Caki2 (cell line): ENCODE measurements around the gene DGCR2. TPM values are rescaled to one million over a fixed set of nuclear protein-coding genes. Genes with fewer than 3 reads are reported as not detected.

Experiments
- DNase-seq: peaks from one replicate; pipeline ENCODE4 v3.0.0-alpha.2; 2015; ENCODE audit warnings: low read depth
- in situ Hi-C: cut with HindIII; loops from 2 replicates; pipeline ENCODE4 v1.10.0; 2016; ENCODE audit warnings: low sequenced_read_pairs, low pct_unique_long_range_greater_than_20kb, mixed read lengths
- total RNA-seq: library from RNA; depleted of rRNA; stranded (reverse); fragments of >200 nt; shearing (Covaris generic); gene quantifications from 2 replicates; pipeline ENCODE4 v1.2.3, GENCODE V29; 2014; ENCODE audit warnings: low replicate concordance

The DGCR2 gene
- total RNA-seq, 1 experiment from 2014 or later = 72.3 TPM

DNA sequence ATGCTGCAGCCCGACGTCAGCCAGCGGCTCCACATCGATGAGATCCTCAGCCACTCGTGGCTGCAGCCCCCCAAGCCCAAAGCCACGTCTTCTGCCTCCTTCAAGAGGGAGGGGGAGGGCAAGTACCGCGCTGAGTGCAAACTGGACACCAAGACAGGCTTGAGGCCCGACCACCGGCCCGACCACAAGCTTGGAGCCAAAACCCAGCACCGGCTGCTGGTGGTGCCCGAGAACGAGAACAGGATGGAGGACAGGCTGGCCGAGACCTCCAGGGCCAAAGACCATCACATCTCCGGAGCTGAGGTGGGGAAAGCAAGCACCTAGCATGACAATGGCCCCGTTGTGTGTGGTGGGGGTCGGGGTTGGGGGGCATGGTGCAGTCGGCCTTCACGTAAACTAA is 9.9 kb upstream of the DGCR2 start:
- in situ Hi-C loops = no loop called here
- DNase-seq = no peak

DNA sequence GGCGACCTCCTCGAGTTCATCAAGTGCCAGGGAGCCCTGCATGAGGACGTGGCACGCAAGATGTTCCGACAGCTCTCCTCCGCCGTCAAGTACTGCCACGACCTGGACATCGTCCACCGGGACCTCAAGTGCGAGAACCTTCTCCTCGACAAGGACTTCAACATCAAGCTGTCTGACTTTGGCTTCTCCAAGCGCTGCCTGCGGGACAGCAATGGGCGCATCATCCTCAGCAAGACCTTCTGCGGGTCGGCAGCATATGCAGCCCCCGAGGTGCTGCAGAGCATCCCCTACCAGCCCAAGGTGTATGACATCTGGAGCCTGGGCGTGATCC is 9.4 kb upstream of the DGCR2 start:
- in situ Hi-C loops = no loop called here
- no peak for DNase-seq

DNA sequence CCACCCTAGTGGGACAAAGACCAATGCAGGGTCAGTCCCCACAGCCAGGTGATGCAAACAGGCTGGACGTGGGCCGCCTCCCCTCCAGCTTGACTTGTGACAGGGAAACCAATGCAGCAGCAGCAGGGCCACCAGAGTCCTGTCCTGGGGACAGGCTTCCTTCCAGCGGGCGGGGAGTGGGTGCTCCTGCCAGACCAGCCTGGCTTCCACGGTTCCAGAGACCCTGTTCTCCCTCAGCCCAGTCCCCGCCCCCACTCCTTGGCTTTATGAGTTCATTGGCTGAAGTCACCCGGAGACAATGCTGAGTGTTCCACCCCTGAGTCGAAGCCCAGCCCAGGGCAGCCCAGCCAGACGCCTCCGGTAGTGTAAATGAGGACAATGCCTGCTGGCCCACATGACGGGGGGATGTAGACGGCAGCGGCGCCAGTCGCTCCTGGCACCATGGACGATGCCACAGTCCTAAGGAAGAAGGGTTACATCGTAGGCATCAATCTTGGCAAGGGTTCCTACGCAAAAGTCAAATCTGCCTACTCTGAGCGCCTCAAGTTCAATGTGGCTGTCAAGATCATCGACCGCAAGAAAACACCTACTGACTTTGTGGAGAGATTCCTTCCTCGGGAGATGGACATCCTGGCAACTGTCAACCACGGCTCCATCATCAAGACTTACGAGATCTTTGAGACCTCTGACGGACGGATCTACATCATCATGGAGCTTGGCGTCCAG is 8.9 kb upstream of the DGCR2 start, which contains the start of gene TSSK2:
Gene TSSK2 (plus strand): TSS at position 350 of the 726 bp plus-strand sequence. CDS start 92 bp downstream, at position 442.
- no peak for DNase-seq
- in situ Hi-C loops = no loop called here

DNA sequence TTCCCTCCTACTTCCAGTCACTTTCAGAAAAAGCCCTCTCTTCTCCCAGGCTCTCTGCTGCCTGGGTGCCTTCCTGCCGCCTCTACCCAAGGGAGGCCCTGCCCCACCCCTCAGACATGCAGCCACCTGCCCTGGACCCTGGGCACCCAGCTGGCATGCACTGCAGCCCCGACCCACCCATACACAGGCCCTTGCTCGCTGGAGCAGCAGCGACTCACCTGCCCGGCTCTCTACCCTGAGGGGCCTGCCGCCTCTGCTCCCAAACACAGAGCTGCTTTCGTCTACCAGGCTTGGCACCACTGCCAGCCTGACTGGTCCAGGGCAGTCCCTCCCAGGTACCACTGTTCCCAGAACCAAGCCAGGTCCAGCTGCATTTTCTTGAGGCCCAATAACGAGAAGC is 7.7 kb upstream of the DGCR2 start:
- in situ Hi-C loops = no loop called here
- DNase-seq = no peak

DNA sequence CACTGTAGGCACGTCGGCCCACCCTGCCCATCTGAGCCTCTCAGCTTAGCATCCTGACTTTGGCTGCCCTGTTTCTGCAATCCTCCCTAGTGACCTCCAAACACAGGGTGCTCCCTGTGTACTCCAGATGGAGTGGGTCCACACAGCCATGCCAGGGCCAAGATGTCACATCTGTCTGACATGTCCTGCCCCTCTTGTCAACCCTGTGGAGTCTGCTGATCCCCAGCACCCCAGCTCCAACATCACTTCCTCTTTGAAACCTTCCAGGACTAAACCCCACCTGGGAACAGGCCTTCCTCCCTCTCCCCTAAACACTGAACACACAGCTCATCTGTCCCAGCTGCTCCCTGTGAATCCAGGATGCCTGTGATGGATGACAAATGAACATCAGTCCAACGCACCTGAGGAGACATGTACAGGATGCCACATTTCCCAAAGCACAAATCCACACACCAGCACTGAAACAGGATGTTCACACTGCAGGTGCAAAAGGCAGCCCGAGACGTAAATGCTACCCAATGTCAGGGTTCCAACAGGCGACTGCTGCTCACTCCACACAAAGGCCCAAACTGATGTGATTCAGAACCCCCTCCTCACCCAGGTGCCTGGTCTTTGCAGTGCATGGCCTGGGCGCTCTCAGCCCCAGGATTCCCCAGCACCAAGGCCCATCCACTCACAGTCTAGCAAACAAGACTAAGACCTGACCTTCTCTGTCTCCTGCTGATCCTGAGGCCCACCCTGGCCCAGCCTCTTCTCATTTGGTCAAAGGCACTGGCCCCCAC is 6.9 kb upstream of the DGCR2 start:
- in situ Hi-C loops = no loop called here
- no peak for DNase-seq

DNA sequence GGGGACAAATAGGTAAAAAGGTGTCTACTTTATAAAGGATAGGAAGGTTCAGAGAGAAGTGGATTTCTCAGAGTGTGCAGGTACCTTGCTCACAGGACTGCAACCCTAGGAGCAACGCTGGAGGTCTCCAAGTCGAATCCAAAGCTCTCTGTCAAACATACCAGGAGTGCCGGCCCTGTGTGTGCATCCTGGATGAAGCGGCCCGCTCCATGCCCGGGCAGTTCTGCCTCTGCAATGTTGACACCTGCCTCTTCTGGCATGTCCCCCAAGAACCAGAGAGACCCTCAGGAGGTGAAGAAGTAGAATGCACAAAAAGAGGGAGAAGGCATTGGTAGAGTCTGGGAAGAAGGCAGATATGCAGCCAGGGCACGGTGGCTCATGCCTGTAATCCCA is 5.8 kb upstream of the DGCR2 start:
- no peak for DNase-seq
- in situ Hi-C loops = no loop called here

DNA sequence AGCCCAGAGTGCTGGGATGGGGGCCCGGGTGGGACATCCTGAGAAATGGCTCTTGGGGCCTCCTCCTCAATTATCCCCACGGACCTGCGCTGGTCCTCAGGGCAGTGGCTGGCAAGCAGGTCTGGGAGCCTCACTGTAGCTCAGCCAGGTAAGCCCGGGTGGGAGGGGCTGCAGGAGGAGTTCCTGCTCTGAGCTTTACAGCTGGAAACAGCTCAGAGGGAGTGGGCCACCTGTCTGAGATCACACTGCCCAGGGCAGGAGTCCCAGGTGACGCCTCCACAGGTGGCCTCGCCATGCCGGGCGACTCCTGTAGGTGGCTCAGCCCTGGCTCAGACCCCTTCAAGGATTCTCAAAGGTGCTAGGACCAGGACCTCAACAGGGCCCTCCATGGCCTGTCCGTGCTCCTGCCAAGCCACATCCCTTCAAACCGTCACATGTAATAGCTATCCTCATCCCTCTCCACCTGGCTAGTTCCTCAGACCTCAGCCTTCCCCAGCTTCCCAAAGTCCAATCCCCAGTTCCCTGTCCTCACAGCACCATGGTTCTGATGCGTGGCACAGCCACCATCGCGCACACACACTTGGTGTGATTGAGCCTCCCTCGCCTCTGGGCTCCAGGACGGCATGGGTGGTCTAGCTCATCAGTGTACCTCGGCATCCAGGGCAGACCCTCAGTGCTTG is 5.3 kb upstream of the DGCR2 start:
- in situ Hi-C loops = no loop called here
- no peak for DNase-seq

DNA sequence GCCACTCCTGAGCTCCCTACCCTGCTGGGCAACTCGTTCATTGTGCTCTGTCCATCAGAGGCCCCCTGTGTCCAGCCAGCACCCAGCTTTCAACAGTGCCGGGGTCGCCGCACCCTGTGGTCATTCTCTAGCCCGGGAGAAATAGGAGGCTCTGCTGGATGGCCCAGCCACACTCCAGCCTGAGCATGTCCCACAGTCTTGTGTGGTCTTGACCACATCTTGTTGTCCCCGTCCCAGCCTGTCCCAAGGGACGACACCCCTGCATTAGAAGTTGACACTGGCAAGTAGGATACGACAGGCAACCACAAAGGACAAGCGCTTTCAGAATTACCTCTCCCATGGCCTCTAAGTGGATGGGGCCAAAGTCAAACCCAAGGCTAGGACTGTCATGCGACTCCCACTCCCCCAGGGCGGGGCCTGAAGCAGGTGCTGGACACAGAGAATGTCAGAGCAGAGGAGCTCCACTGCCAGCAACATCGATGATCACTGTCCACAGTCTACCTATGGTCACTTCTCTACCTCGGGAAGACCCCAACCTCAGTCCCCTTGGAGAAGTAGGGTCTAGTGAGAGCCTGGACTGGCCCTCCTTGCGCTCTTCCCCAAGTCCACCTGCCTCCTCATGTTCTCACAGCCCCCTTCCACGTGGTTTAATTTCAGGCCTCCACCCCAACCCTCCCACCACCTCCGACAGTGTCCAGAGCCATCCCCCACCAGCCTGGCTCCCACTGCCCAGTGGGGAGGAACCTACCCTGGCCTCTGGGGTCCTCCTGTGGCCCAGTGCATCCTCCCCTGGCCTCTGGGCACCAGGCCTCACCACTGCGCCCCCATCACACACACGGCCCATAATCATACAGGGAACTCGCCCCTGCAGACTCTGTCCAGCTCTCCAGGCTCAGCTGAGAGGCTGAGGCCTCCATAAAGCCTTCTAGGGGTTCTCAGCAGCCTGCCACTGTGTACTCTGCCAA is 4.4 kb upstream of the DGCR2 start:
- no peak for DNase-seq
- in situ Hi-C loops = no loop called here

DNA sequence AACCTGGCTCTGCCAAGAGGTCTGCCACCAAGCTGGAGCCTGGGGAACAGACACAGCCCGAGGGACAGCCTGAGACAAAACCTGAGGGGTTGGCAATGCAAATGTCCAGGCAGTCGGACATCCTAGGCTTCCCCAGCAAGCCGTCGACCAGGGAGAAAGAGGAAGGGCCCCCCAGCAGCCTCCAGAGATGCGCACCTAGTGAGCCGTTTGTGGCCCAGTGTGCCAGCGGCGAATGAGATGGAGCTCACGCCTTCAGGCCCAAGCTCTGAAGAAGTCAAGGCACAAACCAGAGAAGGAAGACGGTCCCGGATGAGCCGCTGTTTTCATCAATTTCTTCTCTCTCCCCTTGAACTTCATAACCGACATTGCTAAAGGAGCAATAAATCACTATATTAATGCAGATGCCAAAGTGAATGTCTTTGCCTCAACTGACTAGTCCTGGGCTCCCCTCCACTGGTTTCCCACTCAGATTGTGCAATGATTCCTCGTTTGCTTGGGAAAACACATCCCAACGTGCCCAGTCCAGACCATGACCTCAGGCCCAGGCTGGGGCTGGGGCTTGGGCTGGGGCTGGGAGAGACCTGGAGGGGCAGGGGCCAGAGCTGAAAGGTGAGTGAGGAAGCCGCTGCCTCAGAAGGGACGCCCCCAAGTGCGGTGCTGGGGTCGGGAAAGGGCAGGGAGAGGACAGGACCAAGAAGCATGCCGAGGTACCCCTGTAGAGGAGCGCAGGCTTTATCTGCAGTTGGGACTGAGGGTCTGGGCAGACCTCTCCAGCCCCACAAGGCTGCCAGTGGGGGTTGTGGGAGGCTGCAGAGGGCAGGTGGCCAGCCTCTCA is 3.5 kb upstream of the DGCR2 start:
- in situ Hi-C loops = no loop called here
- DNase-seq = no peak

DNA sequence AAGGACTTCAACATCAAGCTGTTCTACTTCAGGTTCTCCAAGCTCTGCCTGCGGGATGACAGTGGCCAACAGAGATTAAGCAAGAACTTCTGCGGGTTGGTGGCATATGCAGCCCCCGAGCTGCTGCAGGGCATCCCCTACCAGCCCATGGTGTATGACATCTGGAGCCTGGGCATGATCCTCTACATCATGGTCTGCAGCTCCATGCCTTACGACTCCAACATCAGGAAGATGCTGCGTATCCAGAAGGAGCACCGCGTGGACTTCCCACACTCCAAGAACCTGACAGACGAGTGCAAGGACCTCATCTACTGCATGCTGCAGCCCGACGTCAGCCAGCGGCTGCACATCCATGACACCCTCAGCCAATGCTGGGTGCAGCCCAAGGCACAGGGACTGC is 2.8 kb upstream of the DGCR2 start:
- DNase-seq = no peak
- in situ Hi-C loops = no loop called here

DNA sequence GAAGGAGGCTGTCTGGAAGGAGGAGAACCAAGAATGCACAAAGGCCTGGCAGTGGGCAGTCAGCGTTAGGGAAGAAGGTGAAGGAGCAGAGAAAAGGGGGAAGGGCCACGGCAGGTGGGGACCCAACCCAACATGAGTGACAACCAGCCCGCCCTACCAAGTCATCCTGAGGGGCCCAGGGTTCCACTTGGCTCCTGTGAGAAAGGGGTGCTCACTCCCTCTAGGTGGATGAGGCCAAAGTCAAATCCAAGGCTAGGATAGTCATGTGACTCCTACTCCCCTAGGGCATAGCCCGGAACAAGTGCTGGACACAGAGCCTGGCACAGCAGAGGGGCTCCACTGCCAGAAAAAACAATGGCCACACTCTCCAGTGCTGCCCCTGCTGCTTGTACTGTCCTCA is 2.2 kb upstream of the DGCR2 start:
- in situ Hi-C loops = no loop called here
- DNase-seq = no peak

DNA sequence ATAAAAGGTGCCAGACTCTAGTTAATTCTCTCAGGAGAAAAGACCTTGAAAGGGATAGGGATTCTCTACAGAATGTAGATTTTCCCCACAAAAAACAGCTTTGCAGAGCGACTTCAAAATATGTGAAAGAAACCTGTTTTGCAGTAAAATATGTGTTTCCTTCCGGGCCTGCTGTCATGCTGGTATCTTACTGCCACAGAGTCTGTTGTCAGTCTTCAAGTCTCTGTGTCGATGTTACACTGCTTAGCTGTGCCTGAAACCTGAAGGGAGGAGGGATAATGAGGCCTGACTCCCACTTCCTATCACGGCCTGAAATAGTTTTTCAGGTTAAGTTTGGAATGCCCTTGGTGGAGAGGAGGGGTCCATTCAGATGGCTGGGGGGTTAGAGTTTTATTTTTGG is 1.7 kb upstream of the DGCR2 start:
- in situ Hi-C loops = no loop called here
- DNase-seq = no peak

DNA sequence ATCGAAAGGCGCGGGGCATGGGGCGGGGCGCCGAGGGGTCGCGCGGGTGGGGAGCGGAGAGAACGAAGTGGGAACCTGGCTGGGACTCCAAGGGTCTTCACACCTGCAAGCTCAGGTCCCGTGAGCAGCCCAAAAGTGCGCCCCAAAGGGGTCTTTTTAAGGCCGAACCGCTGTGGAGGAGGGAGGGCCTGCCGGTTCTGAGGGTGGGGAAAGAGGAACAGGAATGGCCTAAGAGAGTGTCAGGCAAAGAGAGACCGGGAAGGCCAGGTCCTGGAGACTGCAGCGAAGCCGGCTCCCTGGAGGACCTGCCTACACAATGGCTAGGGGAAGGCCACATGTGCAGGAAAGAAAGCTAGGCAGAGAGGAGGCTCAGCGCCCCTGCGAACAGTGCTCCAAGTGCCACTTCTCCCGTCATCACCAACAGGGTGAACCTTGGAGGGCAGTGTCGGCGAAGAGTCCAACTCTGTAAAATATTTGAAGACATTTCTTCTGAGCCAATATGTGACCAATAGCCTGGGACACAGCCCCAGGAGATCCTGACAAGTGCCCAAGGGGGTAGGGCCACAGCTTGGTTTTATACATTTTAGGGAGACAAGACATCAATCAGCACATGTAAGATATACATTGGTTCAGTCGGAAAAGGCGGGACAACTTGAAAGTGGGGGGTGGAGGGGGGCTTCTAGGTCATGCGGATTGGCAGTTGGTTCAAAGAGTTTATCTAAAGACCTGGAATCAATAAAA is 710 bp upstream of the DGCR2 start:
- in situ Hi-C loops = no loop called here
- no peak for DNase-seq

DNA sequence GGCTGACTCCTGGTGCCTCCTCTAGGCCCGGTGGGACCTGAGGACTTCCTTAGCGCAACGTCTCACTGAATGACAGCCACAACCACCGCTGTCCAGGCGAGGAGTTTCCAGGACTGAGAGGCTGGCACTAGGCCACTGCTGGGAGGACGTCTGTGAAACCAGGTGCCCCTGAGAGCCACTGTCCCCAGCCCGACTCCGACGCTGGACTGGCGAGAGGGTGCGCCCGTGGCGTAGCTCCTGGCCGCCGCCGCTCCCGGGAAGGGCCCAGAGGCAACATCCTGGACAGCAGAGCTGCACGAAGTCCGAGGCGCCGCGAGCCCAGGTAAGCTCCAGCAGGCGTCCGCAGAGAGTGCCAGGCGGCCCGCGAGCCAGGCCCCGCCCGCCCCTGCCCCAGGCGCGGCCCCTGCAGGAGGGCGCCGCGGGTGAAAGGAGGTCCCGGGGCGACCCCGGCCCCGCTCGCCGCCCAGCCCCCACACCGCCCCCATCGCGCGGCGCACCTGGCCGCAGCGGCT is 525 bp downstream of the DGCR2 start:
- in situ Hi-C loops = no loop called here
- peak; percentile 52 for DNase-seq

DNA sequence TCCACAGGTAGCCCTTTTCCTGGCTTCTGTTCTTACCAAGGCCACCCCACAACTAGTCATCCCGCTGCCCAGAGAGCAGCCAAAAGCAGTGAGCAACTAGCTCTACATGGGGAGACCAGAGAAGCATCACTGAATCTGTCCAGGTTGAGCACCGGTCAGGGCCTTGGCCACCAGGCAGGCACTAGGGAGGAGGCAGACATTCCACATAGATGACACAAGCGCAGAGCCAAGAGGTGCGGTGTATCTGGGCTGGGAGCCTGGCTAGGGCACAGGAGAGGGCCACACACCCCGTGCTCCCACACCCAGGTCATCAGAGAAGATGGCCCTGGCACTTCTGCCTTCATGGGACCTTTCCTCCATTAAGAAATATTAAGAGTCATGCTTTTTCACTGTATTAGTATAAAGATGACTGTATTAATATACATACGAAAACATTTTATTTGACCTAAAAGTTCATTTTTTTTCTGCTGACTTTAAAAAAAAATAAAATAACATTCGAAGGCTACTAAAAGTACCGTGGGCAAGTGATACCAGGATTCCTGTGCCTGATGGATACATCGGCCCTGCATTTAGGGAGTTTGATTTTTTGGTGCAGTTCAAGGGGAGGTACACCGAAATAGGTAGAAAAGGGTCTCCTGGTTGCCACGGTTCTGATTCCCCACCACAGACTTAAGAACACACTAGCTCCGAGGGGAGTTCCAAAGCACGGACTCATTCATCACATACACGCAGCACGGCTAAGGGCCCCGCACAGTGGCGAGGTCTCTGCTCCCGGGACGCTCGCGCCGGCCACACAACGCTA is 1.2 kb downstream of the DGCR2 start:
- peak; percentile 57 for DNase-seq
- in situ Hi-C loops = no loop called here

DNA sequence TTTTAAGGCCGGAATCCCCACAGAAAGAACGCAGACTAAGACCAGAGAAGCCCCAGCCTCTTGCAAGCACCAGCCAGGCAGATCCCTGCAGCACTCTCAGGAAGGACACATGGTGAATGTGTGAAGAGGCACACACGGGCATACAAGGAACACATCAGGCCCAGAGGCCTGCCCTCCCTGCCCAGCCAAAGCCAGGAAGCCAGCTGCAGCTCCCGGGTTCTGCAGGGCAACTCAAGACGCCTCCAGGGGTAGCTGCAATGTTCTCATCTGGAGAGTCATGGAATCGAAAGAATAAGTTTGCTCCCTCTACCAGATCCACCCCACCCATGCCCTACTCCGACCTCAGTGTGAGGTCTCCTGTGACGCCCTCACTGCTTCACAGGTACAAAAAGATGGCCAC is 2.3 kb downstream of the DGCR2 start:
- DNase-seq = no peak
- in situ Hi-C loops = no loop called here
